Suprapubic skin (tissue), 4 donors: Measurements from ENCODE around the gene TNRC6B. TPM values are rescaled to one million over a fixed set of nuclear protein-coding genes. Genes with fewer than 3 reads are reported as not detected.

ENCODE experiments used
- DNase-seq, 2 donors: peaks; one replicate each; pipeline ENCODE4 v3.0.0-alpha.2; 2019; ENCODE audit warnings: low spot score in 2 of 2
- H3K27ac ChIP-seq: fragments of 200-600 bp; sonication (generic); one replicate; pipeline ENCODE4 v1.5.1; 2019
- H3K27me3 ChIP-seq: fragments of 200-600 bp; sonication (generic); one replicate; pipeline ENCODE4 v1.5.1; 2019
- H3K36me3 ChIP-seq: fragments of 200-600 bp; sonication (generic); one replicate; pipeline ENCODE4 v1.5.1; 2019
- H3K4me1 ChIP-seq: fragments of 200-600 bp; sonication (generic); one replicate; pipeline ENCODE4 v1.5.1; 2019
- H3K4me3 ChIP-seq: fragments of 200-600 bp; sonication (generic); one replicate; pipeline ENCODE4 v1.5.1; 2019; ENCODE audit warnings: mild to moderate bottlenecking
- H3K9me3 ChIP-seq: fragments of 200-600 bp; sonication (generic); one replicate; pipeline ENCODE4 v1.5.1; 2019
- CTCF ChIP-seq, 2 donors: fragments of 200-600 bp in 1 of 2; fragments of 450-650 bp in 1 of 2; sonication (generic) in 1 of 2; IDR thresholded peaks; one replicate each; pipeline ENCODE4 v1.5.1; 2016 to 2019; ENCODE audit warnings: antibody characterized with exemption in 2 of 2, mild to moderate bottlenecking in 1 of 2, moderate library complexity in 1 of 2
- EP300 ChIP-seq: sonication (generic); formaldehyde crosslinking; IDR thresholded peaks from one replicate; pipeline ENCODE4 v1.6.1; 2017; ENCODE audit warnings: antibody characterized with exemption
- POLR2A ChIP-seq, 2 donors: fragments of 450-650 bp; IDR thresholded peaks; one replicate each; pipeline ENCODE4 v1.6.1; 2017; ENCODE audit warnings: antibody characterized with exemption in 2 of 2, mild to moderate bottlenecking in 2 of 2, moderate library complexity in 2 of 2
- POLR2AphosphoS5 ChIP-seq, 3 donors: sonication (generic); formaldehyde crosslinking; IDR thresholded peaks; one replicate each; pipeline ENCODE4 v1.6.1; 2017; ENCODE audit warnings: antibody characterized with exemption in 3 of 3
- WGBS: methylation state at CpG from one replicate; pipeline ENCODE4 v1.1.5; 2018; 5-methylcytosine and 5-hydroxymethylcytosine counted together
- total RNA-seq, 4 donors: library from RNA; depleted of rRNA; stranded (reverse); fragments of >200 nt; gene quantifications; one replicate each; pipeline ENCODE4 v1.1.0, GENCODE V29; 2016

Gene TNRC6B
- total RNA-seq, 4 donors from 2014 or later, result 44.2 to 179 (median 55.5) TPM

GRCh38 chr22:40364431-40364830, 186.7 kb downstream of the TNRC6B start:
- no peaks in the 10 kb centered on the region for H3K27me3 ChIP-seq
- H3K4me3 ChIP-seq, result no peak overlapping the region
- H3K9me3 ChIP-seq, result no peaks in the 10 kb centered on the region
- H3K4me1 ChIP-seq, result no peaks in the 10 kb centered on the region
- 95% methylated on average over 1 of the region's 1 CpG for WGBS
- DNase-seq, result no peak
- H3K27ac ChIP-seq, result no peak overlapping the region
- peaks cover 84% of the 10 kb centered on the region for H3K36me3 ChIP-seq
- TF ChIP-seq POLR2A (IDR thresholded peaks at IDR 0.05), result no peak
- no peak for TF ChIP-seq EP300
- no peak for TF ChIP-seq CTCF (IDR thresholded peaks at IDR 0.05)
- TF ChIP-seq POLR2AphosphoS5 (IDR thresholded peaks at IDR 0.05), result no peak

DNA sequence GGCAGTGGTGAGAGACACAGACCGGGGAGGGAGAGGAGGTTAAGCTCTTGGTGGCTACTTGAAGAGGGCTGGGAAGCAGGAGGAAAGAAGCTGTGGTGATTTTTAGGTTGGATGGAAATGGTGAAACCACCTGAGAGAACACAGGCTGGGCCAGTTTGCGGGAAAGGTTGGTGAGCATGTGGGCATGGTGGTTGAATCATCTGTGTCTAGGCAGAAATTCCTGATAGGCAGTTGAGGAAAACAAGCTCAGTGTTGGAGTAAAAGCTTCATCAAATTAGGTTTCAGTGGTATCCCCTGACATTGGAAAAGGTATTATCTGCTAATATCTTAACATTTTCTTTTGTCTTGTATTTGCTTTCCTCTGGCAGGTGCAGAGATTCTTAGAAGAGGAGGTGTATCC, 188.3 kb downstream of the TNRC6B start:
- DNase-seq, result no peak
- Histone ChIP-seq H3K4me3 (no peak overlapping the region), H3K36me3 (peaks cover 67% of the 10 kb centered on the region), H3K27ac (no peak overlapping the region), H3K4me1 (peaks cover 3% of the 10 kb centered on the region), H3K27me3 (no peaks in the 10 kb centered on the region), H3K9me3 (no peaks in the 10 kb centered on the region)
- WGBS, result 97% methylated on average over 2 of the region's 2 CpGs
- TF ChIP-seq POLR2A (IDR thresholded peaks at IDR 0.05) (no peak), POLR2AphosphoS5 (IDR thresholded peaks at IDR 0.05) (no peak), CTCF (IDR thresholded peaks at IDR 0.05) (no peak), EP300 (no peak)

GRCh38 chr22:40367342-40367741, 189.6 kb downstream of the TNRC6B start:
- peaks cover 14% of the 10 kb centered on the region for H3K4me1 ChIP-seq
- no peaks in the 10 kb centered on the region for H3K9me3 ChIP-seq
- no peak overlapping the region for H3K4me3 ChIP-seq
- peaks cover 55% of the 10 kb centered on the region for H3K36me3 ChIP-seq
- H3K27me3 ChIP-seq, result no peaks in the 10 kb centered on the region
- DNase-seq, result no peak
- WGBS, result 53% methylated on average over 6 of the region's 6 CpGs
- TF ChIP-seq POLR2AphosphoS5 (IDR thresholded peaks at IDR 0.05) (no peak), POLR2A (IDR thresholded peaks at IDR 0.05) (no peak), EP300 (no peak), CTCF (IDR thresholded peaks at IDR 0.05) (no peak)
- H3K27ac ChIP-seq, result no peak overlapping the region

GRCh38 chr22:40368016-40368415, 190.3 kb downstream of the TNRC6B start:
- no peak overlapping the region for H3K27ac ChIP-seq
- H3K4me3 ChIP-seq, result no peak overlapping the region

GRCh38 chr22:40368836-40369235, 191.1 kb downstream of the TNRC6B start:
- H3K9me3 ChIP-seq, result no peaks in the 10 kb centered on the region
- H3K36me3 ChIP-seq, result peaks cover 40% of the 10 kb centered on the region
- H3K4me1 ChIP-seq, result peaks cover 23% of the 10 kb centered on the region
- 79% methylated on average over 3 of the region's 3 CpGs for WGBS
- no peak overlapping the region for H3K27ac ChIP-seq
- no peaks in the 10 kb centered on the region for H3K27me3 ChIP-seq
- H3K4me3 ChIP-seq, result no peak overlapping the region
- TF ChIP-seq POLR2A (IDR thresholded peaks at IDR 0.05) (no peak), EP300 (no peak), CTCF (IDR thresholded peaks at IDR 0.05) (no peak), POLR2AphosphoS5 (IDR thresholded peaks at IDR 0.05) (no peak)
- DNase-seq, result no peak

More at GRCh38 chr22:40368016-40368415, 190.3 kb downstream of the TNRC6B start:
- Histone ChIP-seq H3K36me3 (peaks cover 48% of the 10 kb centered on the region), H3K27me3 (no peaks in the 10 kb centered on the region), H3K9me3 (no peaks in the 10 kb centered on the region), H3K4me1 (peaks cover 21% of the 10 kb centered on the region)
- TF ChIP-seq CTCF (IDR thresholded peaks at IDR 0.05), result no peak
- TF ChIP-seq POLR2AphosphoS5 (IDR thresholded peaks at IDR 0.05), result no peak
- no peak for TF ChIP-seq EP300
- TF ChIP-seq POLR2A (IDR thresholded peaks at IDR 0.05), result no peak
- 75% methylated on average over 6 of the region's 6 CpGs for WGBS
- no peak for DNase-seq
